Muscle of leg (tissue), 11 donors: ENCODE data around the gene GABARAPL1. TPM values are rescaled to one million over a fixed set of nuclear protein-coding genes. Genes with fewer than 3 reads are reported as not detected.
"Not testable (repeated sequence)": the region's sequence is repeated elsewhere in the genome, so short reads cannot be mapped to it uniquely, and the experiment has no call there.

ENCODE experiments used
- DNase-seq: peaks from one replicate; pipeline ENCODE4 v3.0.0; 2013
- H3K27ac ChIP-seq: one replicate; pipeline ENCODE4 v1.5.1; 2013; ENCODE audit warnings: mild to moderate bottlenecking, low read length, control low read depth
- H3K27me3 ChIP-seq: one replicate; pipeline ENCODE4 v1.6.1; 2013; ENCODE audit warnings: low read length; ENCODE audit not compliant: control insufficient read depth, insufficient read depth
- H3K36me3 ChIP-seq: one replicate; pipeline ENCODE4 v1.6.1; 2013; ENCODE audit warnings: low read length; ENCODE audit not compliant: control insufficient read depth, insufficient read depth
- H3K4me1 ChIP-seq: one replicate; pipeline ENCODE4 v1.6.1; 2013; ENCODE audit warnings: low read length; ENCODE audit not compliant: control insufficient read depth, insufficient read depth
- H3K4me3 ChIP-seq: one replicate; pipeline ENCODE4 v1.5.1; 2013; ENCODE audit warnings: low read length, control low read depth
- H3K9me3 ChIP-seq: replicated peaks from 2 replicates; pipeline ENCODE4 v1.6.1; 2013; ENCODE audit warnings: low read depth, low read length; ENCODE audit not compliant: control insufficient read depth
- WGBS: methylation state at CpG from one replicate; pipeline ENCODE4 v1.1.5; 2013; ENCODE audit warnings: missing lambda C conversion rate; ENCODE audit not compliant: insufficient coverage; 5-methylcytosine and 5-hydroxymethylcytosine counted together
- polyA plus RNA-seq, 8 donors: library from polyadenylated mRNA; unstranded; fragments of 120-200 nt; gene quantifications; one replicate each; pipeline versions ENCODE4 v1.2.1 to v1.2.3, GENCODE V29; 2013; ENCODE audit warnings: inconsistent platforms in 1 of 8, low replicate concordance in 1 of 8; ENCODE audit not compliant: insufficient read length in 8 of 8, insufficient read depth in 1 of 8
- total RNA-seq: library from RNA; stranded (reverse); fragments of 120-200 nt; gene quantifications from one replicate; pipeline ENCODE4 v1.2.4, GENCODE V29; 2013

Gene GABARAPL1
- total and polyA plus RNA-seq, 9 donors, result 16.3 to 27.7 (median 21.6) TPM

- no peak overlapping the region for H3K27ac ChIP-seq
- 83% methylated on average over 4 of the region's 5 CpGs for WGBS
- no peaks in the 10 kb centered on the region for H3K27me3 ChIP-seq
- no peaks in the 10 kb centered on the region for H3K36me3 ChIP-seq
- H3K4me1 ChIP-seq, result no peaks in the 10 kb centered on the region
- H3K9me3 ChIP-seq, result no peaks in the 10 kb centered on the region
- no peak overlapping the region for H3K4me3 ChIP-seq
- DNase-seq, result no peak
Observed at GRCh38 chr12:10175846-10176636, 36.6 kb upstream of the GABARAPL1 start.

- no peaks in the 10 kb centered on the region for H3K9me3 ChIP-seq
- no peak within 1 kb of the TSS for H3K27ac ChIP-seq
- no peaks in the 10 kb centered on the region for H3K4me1 ChIP-seq
- no peaks in the 10 kb centered on the region for H3K36me3 ChIP-seq
- DNase-seq, result no peak
- no peaks in the 10 kb centered on the region for H3K27me3 ChIP-seq
- WGBS, result 17% methylated on average over 1 of the region's 4 CpGs
- no peak within 1 kb of the TSS for H3K4me3 ChIP-seq
Observed at GRCh38 chr12:10178821-10179220, 33.9 kb upstream of the GABARAPL1 start, which contains the start of gene TMEM52B. TSS of gene TMEM52B (plus strand) at chr12:10179032. CDS start at chr12:10179575, 543 bp downstream.

GRCh38 chr12:10179776-10180181, 32.9 kb upstream of the GABARAPL1 start:
- no peak overlapping the region for H3K4me3 ChIP-seq
- no peaks in the 10 kb centered on the region for H3K9me3 ChIP-seq
- no peak for DNase-seq
- WGBS, result no CpG with 5 or more reads among the region's 5 CpGs
- H3K36me3 ChIP-seq, result no peaks in the 10 kb centered on the region
- no peaks in the 10 kb centered on the region for H3K4me1 ChIP-seq
- no peak overlapping the region for H3K27ac ChIP-seq
- no peaks in the 10 kb centered on the region for H3K27me3 ChIP-seq

DNA sequence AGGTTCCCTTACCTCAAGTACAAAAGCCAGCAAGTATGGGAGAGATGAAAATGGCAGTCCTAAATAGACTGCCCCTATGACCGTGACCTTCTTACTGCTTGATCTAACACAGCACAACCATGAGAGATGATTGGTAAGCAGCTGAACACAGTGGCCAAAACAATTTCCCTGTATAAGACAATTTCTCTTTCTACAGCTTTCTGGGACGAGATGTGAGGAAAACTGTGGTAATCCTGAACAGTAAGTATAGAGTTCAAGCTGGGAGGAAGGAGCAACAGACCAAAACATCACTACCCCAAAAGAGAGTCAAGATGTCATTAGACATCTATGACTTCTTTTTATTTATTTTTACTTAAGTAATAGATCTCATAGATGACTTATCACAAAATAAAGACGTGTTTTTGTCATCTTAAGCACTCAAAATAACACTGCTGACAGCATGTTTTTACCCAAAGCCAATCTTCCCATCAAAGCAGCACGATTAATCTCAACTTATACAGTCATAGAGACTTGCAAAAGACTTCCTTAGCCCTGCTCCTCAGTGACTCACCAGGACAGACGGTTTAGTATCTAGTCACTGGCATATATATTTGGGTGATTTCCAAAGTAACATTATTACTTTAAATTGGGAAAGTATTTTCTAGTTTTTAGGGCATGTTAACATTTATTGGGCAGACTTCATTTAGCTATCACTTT, 30.2 kb upstream of the GABARAPL1 start:
- Histone ChIP-seq H3K4me3 (no peak overlapping the region), H3K4me1 (no peaks in the 10 kb centered on the region), H3K36me3 (no peaks in the 10 kb centered on the region), H3K9me3 (no peaks in the 10 kb centered on the region), H3K27me3 (no peaks in the 10 kb centered on the region), H3K27ac (no peak overlapping the region)
- no peak for DNase-seq
- 80% methylated on average over 1 of the region's 5 CpGs for WGBS

DNA sequence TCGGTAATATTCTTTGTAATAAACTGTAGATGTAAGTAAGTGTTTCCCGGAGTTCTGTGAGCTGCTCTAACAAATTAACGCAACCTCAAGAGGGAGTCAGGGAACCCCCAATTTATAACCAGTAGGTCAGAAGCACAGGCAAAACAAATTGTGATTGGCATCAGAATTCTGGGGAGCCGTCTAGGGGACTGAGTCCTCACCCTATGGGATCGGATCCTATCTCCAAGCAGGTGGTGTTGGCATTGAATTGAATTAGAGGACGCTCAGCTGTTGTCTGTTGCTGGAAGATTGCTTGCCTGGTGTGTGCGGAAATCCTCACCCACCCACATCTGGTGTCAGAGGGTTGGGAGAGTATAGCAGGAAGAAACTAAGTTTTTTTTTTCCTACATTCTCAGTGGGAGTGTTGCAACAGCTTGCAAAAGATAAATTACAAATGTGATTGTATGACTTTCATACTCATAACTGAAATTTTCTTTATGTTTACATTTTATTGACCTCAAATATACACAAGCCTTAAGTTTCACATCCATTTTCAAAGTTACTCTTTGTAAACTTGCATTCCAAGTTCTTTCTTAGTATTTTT, 28.3 kb upstream of the GABARAPL1 start:
- Histone ChIP-seq H3K27ac (no peak overlapping the region), H3K27me3 (no peaks in the 10 kb centered on the region), H3K4me1 (no peaks in the 10 kb centered on the region), H3K36me3 (no peaks in the 10 kb centered on the region), H3K9me3 (no peaks in the 10 kb centered on the region), H3K4me3 (no peak overlapping the region)
- no CpG with 5 or more reads among the region's 7 CpGs for WGBS
- peak; percentile 54 for DNase-seq

GRCh38 chr12:10186299-10186698, 26.4 kb upstream of the GABARAPL1 start:
- WGBS, result 14% methylated on average over 5 of the region's 11 CpGs
- no peaks in the 10 kb centered on the region for H3K9me3 ChIP-seq

GRCh38 chr12:10186958-10187357, 25.7 kb upstream of the GABARAPL1 start:
- not testable (repeated sequence) for DNase-seq, H3K36me3 ChIP-seq, H3K4me1 ChIP-seq, H3K27ac ChIP-seq, H3K9me3 ChIP-seq, H3K4me3 ChIP-seq, H3K27me3 ChIP-seq
- WGBS, result 100% methylated on average over 2 of the region's 6 CpGs

More at GRCh38 chr12:10186299-10186698, 26.4 kb upstream of the GABARAPL1 start:
- no peak overlapping the region for H3K27ac ChIP-seq
- no peaks in the 10 kb centered on the region for H3K4me1 ChIP-seq
- no peak overlapping the region for H3K4me3 ChIP-seq
- no peaks in the 10 kb centered on the region for H3K36me3 ChIP-seq
- no peaks in the 10 kb centered on the region for H3K27me3 ChIP-seq
- DNase-seq, result peak; percentile 77

GRCh38 chr12:10189653-10190052, 23.0 kb upstream of the GABARAPL1 start:
- H3K4me1 ChIP-seq, result no peaks in the 10 kb centered on the region
- H3K36me3 ChIP-seq, result no peaks in the 10 kb centered on the region
- H3K27ac ChIP-seq, result no peak overlapping the region
- DNase-seq, result peak; percentile 7
- 22% methylated on average over 3 of the region's 5 CpGs for WGBS
- no peaks in the 10 kb centered on the region for H3K27me3 ChIP-seq
- H3K4me3 ChIP-seq, result no peak overlapping the region
- no peaks in the 10 kb centered on the region for H3K9me3 ChIP-seq

GRCh38 chr12:10190558-10191388, 21.9 kb upstream of the GABARAPL1 start:
- H3K27ac ChIP-seq, result no peak overlapping the region
- H3K36me3 ChIP-seq, result no peaks in the 10 kb centered on the region
- no peaks in the 10 kb centered on the region for H3K4me1 ChIP-seq
- peak; percentile 75 for DNase-seq
- WGBS, result 30% methylated on average over 2 of the region's 13 CpGs
- no peaks in the 10 kb centered on the region for H3K9me3 ChIP-seq
- H3K27me3 ChIP-seq, result no peaks in the 10 kb centered on the region
- H3K4me3 ChIP-seq, result no peak overlapping the region
